NCI-H2107 (cell line): Measurements from ENCODE around the gene STAMBPL1.
A peak's percentile ranks its signal among the peaks of the same experiment; 100 is the strongest.
"Not testable (repeated sequence)": the region's sequence is repeated elsewhere in the genome, so short reads cannot be mapped to it uniquely, and the experiment has no call there.

Experiments used
- DNase-seq: peaks from one replicate; lab custom pipeline; 2025; lab: John Stamatoyannopoulos, UW

Gene STAMBPL1

GRCh38 chr10:88920986-88921593 lies 41.0 kb downstream of the STAMBPL1 start:
- no peak for DNase-seq

GRCh38 chr10:88922041-88922440 lies 42.0 kb downstream of the STAMBPL1 start:
- DNase-seq, result no peak

- DNase-seq, result no peak
Measured at GRCh38 chr10:88923520-88923919, 43.5 kb downstream of the STAMBPL1 start.

- no peak for DNase-seq
Measured at GRCh38 chr10:88926566-88927415, 46.7 kb downstream of the STAMBPL1 start.

- no peak for DNase-seq
Measured at GRCh38 chr10:88927416-88927690, 47.3 kb downstream of the STAMBPL1 start.

GRCh38 chr10:88928254-88928653 lies 48.2 kb downstream of the STAMBPL1 start:
- no peak for DNase-seq

- DNase-seq, result no peak
Measured at GRCh38 chr10:88931548-88931947, 51.5 kb downstream of the STAMBPL1 start.

GRCh38 chr10:88932029-88932428 lies 52.0 kb downstream of the STAMBPL1 start:
- not testable (repeated sequence) for DNase-seq

GRCh38 chr10:88932539-88933256 lies 52.7 kb downstream of the STAMBPL1 start:
- no peak for DNase-seq

- DNase-seq, result no peak
Measured at GRCh38 chr10:88933564-88933963, 53.5 kb downstream of the STAMBPL1 start.

GRCh38 chr10:88934900-88935672 lies 55.0 kb downstream of the STAMBPL1 start:
- peak; percentile 41 for DNase-seq

- DNase-seq, result no peak
Measured at GRCh38 chr10:88936656-88937055, 56.6 kb downstream of the STAMBPL1 start.

- DNase-seq, result no peak
Measured at GRCh38 chr10:88938039-88938438, 58.0 kb downstream of the STAMBPL1 start.

- no peak for DNase-seq
Measured at GRCh38 chr10:88938938-88939337, 58.9 kb downstream of the STAMBPL1 start.

GRCh38 chr10:88941026-88941425 lies 61.0 kb downstream of the STAMBPL1 start:
- no peak for DNase-seq

GRCh38 chr10:88943778-88944177 lies 63.7 kb downstream of the STAMBPL1 start:
- DNase-seq, result no peak

- DNase-seq, result no peak
Measured at GRCh38 chr10:88944813-88945212, 64.8 kb downstream of the STAMBPL1 start.

- DNase-seq, result no peak
Measured at GRCh38 chr10:88946200-88946599, 66.2 kb downstream of the STAMBPL1 start.

- DNase-seq, result no peak
Measured at GRCh38 chr10:88946965-88947590, 67.0 kb downstream of the STAMBPL1 start.

- no peak for DNase-seq
Measured at GRCh38 chr10:88949051-88949450, 69.0 kb downstream of the STAMBPL1 start.

- DNase-seq, result no peak
Measured at GRCh38 chr10:88949912-88950837, 70.1 kb downstream of the STAMBPL1 start.
